H1 (cell line): ENCODE data around the gene LRRFIP1. TPM values are rescaled to one million over a fixed set of nuclear protein-coding genes. Genes with fewer than 3 reads are reported as not detected.

Experiments used
- CTCF ChIA-PET: fragments of 300-600 bp; sonication (Branson Sonifier 250); formaldehyde crosslinking; loops from one replicate; lab custom pipeline; 2021; ENCODE audit not compliant: partially characterized antibody; lab: Charles Lee
- POLR2A ChIA-PET: fragments of 300-600 bp; sonication (Branson Sonifier 250); formaldehyde crosslinking; loops from one replicate; lab custom pipeline; 2021; ENCODE audit warnings: inconsistent platforms; ENCODE audit not compliant: partially characterized antibody; lab: Charles Lee
- DNase-seq, 2 experiments: peaks; one replicate each; pipeline versions ENCODE4 v3.0.0 to v3.0.0-alpha.2; 2010 to 2022; ENCODE audit warnings: low spot score in 2 of 2, low read depth in 1 of 2, mixed read lengths in 1 of 2
- FAIRE-seq: peaks from 2 replicates; lab custom pipeline; 2011; peaks lifted over from hg19 to GRCh38; lab: Jason Lieb, UNC
- H2AFZ ChIP-seq: 2 replicates; pipeline ENCODE4 v1.8.1; 2012; ENCODE audit warnings: low read length, inconsistent platforms
- H2AK5ac ChIP-seq: 2 replicates; pipeline ENCODE4 v1.6.1; 2013; ENCODE audit warnings: low read depth, low read length
- H2BK120ac ChIP-seq: replicated peaks from 2 replicates; pipeline ENCODE3; 2013; ENCODE audit warnings: low read depth, low read length, inconsistent platforms
- H2BK12ac ChIP-seq: 2 replicates; pipeline ENCODE4 v1.6.1; 2013; ENCODE audit warnings: low read depth, low read length
- H2BK15ac ChIP-seq: 2 replicates; pipeline ENCODE4 v1.6.1; 2013; ENCODE audit warnings: low read length
- H2BK20ac ChIP-seq: 2 replicates; pipeline ENCODE4 v1.6.1; 2013; ENCODE audit warnings: low read length
- H2BK5ac ChIP-seq: 2 replicates; pipeline ENCODE4 v1.6.1; 2013; ENCODE audit warnings: low read depth, low read length
- H3K14ac ChIP-seq: 2 replicates; pipeline ENCODE4 v1.6.1; 2013; ENCODE audit warnings: inconsistent platforms; ENCODE audit not compliant: insufficient read length
- H3K18ac ChIP-seq: 2 replicates; pipeline ENCODE4 v1.6.1; 2013; ENCODE audit warnings: low read length; ENCODE audit errors: extremely low read depth
- H3K23ac ChIP-seq: 2 replicates; pipeline ENCODE4 v1.6.1; 2013; ENCODE audit warnings: inconsistent platforms; ENCODE audit not compliant: insufficient read length
- H3K23me2 ChIP-seq: 2 replicates; pipeline ENCODE4 v1.6.1; 2013; ENCODE audit warnings: low read depth, low read length
- H3K27ac ChIP-seq: 2 replicates; pipeline ENCODE4 v1.6.1; 2011; ENCODE audit warnings: low read depth, low read length, inconsistent platforms
- H3K27me3 ChIP-seq, 4 experiments: replicated peaks in 1 of 4; 1 replicate in 1 of 4; 2 replicates in 3 of 4; pipeline versions ENCODE4 v1.6.1 to v1.8.1; 2011 to 2013; ENCODE audit warnings: low read length in 3 of 4, mild to moderate bottlenecking in 3 of 4, inconsistent platforms in 2 of 4, mixed read lengths in 2 of 4, moderate library complexity in 1 of 4; ENCODE audit not compliant: control insufficient read depth in 3 of 4, insufficient read depth in 3 of 4; ENCODE audit errors: extremely low read depth in 1 of 4
- H3K36me3 ChIP-seq, 4 experiments: 2 replicates each; pipeline versions ENCODE4 v1.6.1 to v1.8.1; 2011 to 2013; ENCODE audit warnings: mild to moderate bottlenecking in 4 of 4, low read length in 3 of 4, moderate library complexity in 2 of 4, control low read depth in 1 of 4, inconsistent platforms in 1 of 4; ENCODE audit not compliant: insufficient read depth in 4 of 4, control insufficient read depth in 2 of 4
- H3K4ac ChIP-seq: replicated peaks from 2 replicates; pipeline ENCODE3; 2013; ENCODE audit warnings: low read length, low read depth, mixed read lengths, inconsistent platforms; ENCODE audit not compliant: insufficient read length
- H3K4me1 ChIP-seq, 4 experiments: replicated peaks in 1 of 4; 1 replicate in 1 of 4; 2 replicates in 3 of 4; pipeline versions ENCODE4 v1.6.1 to v1.8.1; 2011 to 2013; ENCODE audit warnings: low read length in 3 of 4, inconsistent platforms in 2 of 4, mixed read lengths in 1 of 4; ENCODE audit not compliant: insufficient read depth in 4 of 4, control insufficient read depth in 3 of 4
- H3K4me2 ChIP-seq, 2 experiments: 2 replicates each; pipeline versions ENCODE4 v1.6.1 to v1.8.1; 2011 to 2013; ENCODE audit warnings: low read depth in 2 of 2, low read length in 2 of 2, control low read depth in 1 of 2, inconsistent platforms in 1 of 2, mild to moderate bottlenecking in 1 of 2; ENCODE audit not compliant: insufficient read depth in 1 of 2
- H3K4me3 ChIP-seq, 4 experiments: fragments of 200-600, 300-600 bp in 1 of 4; sonication (generic), shearing (Covaris generic), sonication (Bioruptor Twin) in 1 of 4; 2 replicates each; pipeline versions ENCODE4 v1.5.1 to v1.8.1; 2011 to 2016; ENCODE audit warnings: low read length in 4 of 4, low read depth in 3 of 4, control low read depth in 2 of 4, inconsistent platforms in 2 of 4, mild to moderate bottlenecking in 2 of 4, mixed read lengths in 1 of 4, moderate library complexity in 1 of 4; ENCODE audit not compliant: insufficient read depth in 2 of 4; ENCODE audit errors: extremely low read depth in 1 of 4
- H3K56ac ChIP-seq: replicated peaks from 2 replicates; pipeline ENCODE3; 2013; ENCODE audit warnings: low read depth, mild to moderate bottlenecking, mixed read lengths, low read length, inconsistent platforms; ENCODE audit not compliant: insufficient read length
- H3K79me1 ChIP-seq: 2 replicates; pipeline ENCODE4 v1.6.1; 2013; ENCODE audit warnings: low read depth, low read length, control low read depth
- H3K79me2 ChIP-seq, 2 experiments: 2 replicates each; pipeline versions ENCODE4 v1.6.1 to v1.8.1; 2012 to 2013; ENCODE audit warnings: low read length in 2 of 2, mild to moderate bottlenecking in 2 of 2, inconsistent platforms in 1 of 2; ENCODE audit not compliant: insufficient read depth in 2 of 2, control insufficient read depth in 1 of 2
- H3K9ac ChIP-seq, 4 experiments: replicated peaks in 1 of 4; 1 replicate in 1 of 4; 2 replicates in 3 of 4; pipeline versions ENCODE4 v1.6.1 to v1.8.1; 2011 to 2013; ENCODE audit warnings: low read depth in 3 of 4, low read length in 3 of 4, control low read depth in 2 of 4, mild to moderate bottlenecking in 2 of 4, moderate library complexity in 2 of 4, inconsistent platforms in 1 of 4; ENCODE audit errors: extremely low read depth in 1 of 4
- H3K9me3 ChIP-seq, 2 experiments: 2 replicates each; pipeline versions ENCODE4 v1.6.1 to v1.8.1; 2012 to 2013; ENCODE audit warnings: mild to moderate bottlenecking in 2 of 2, moderate library complexity in 2 of 2, control low read depth in 1 of 2, inconsistent platforms in 1 of 2, low read depth in 1 of 2, low read length in 1 of 2, mixed read lengths in 1 of 2; ENCODE audit not compliant: insufficient read depth in 2 of 2
- H4K20me1 ChIP-seq, 2 experiments: replicated peaks in 1 of 2; 2 replicates each; pipeline versions ENCODE3 to v1.8.1; 2011 to 2013; ENCODE audit warnings: inconsistent platforms in 2 of 2, low read length in 2 of 2, mild to moderate bottlenecking in 1 of 2; ENCODE audit not compliant: insufficient read depth in 2 of 2, control insufficient read depth in 1 of 2
- H4K5ac ChIP-seq: 2 replicates; pipeline ENCODE4 v1.6.1; 2013; ENCODE audit warnings: low read length, low read depth, mixed read lengths, inconsistent platforms; ENCODE audit not compliant: insufficient read length
- H4K8ac ChIP-seq: 2 replicates; pipeline ENCODE4 v1.8.0; 2013; ENCODE audit warnings: mild to moderate bottlenecking, moderate library complexity, low read length, inconsistent platforms; ENCODE audit not compliant: insufficient read depth; ENCODE audit errors: extremely low read depth
- H4K91ac ChIP-seq: replicated peaks from 2 replicates; pipeline ENCODE3; 2013; ENCODE audit warnings: low read length, mixed read lengths, inconsistent platforms; ENCODE audit not compliant: insufficient read length
- ATF3 ChIP-seq: IDR thresholded peaks from 2 replicates; pipeline ENCODE4 v1.6.1; 2011; ENCODE audit warnings: low read depth, mild to moderate bottlenecking, low read length; ENCODE audit not compliant: insufficient read depth
- CBX5 ChIP-seq: fragments of 300-800, 300-1000 bp; sonication (generic); IDR thresholded peaks from 2 replicates; pipeline ENCODE4 v1.7.1; 2016; ENCODE audit warnings: antibody characterized with exemption, low read length, low read depth
- CEBPB ChIP-seq: IDR thresholded peaks from 2 replicates; pipeline ENCODE4 v1.6.1; 2012; ENCODE audit warnings: low read depth, low read length
- CHD1 ChIP-seq: IDR thresholded peaks from 2 replicates; pipeline ENCODE4 v1.6.1; 2012; ENCODE audit warnings: low read depth, low read length, improper control_type of control experiment
- CREB1 ChIP-seq: IDR thresholded peaks from 2 replicates; pipeline ENCODE4 v1.6.1; 2012; ENCODE audit warnings: inconsistent platforms
- GABPA ChIP-seq: IDR thresholded peaks from 2 replicates; pipeline ENCODE4 v1.6.1; 2011; ENCODE audit warnings: mild to moderate bottlenecking, low read length, moderate library complexity, borderline replicate concordance; ENCODE audit not compliant: insufficient read depth
- NRF1 ChIP-seq: IDR thresholded peaks from 2 replicates; pipeline ENCODE4 v1.6.1; 2011; ENCODE audit warnings: mild to moderate bottlenecking, low read depth, low read length, improper control_type of control experiment
- POLR2AphosphoS5 ChIP-seq: IDR thresholded peaks from 2 replicates; pipeline ENCODE4 v1.6.1; 2011; ENCODE audit warnings: low read depth, low read length
- POU5F1 ChIP-seq: IDR thresholded peaks from 2 replicates; pipeline ENCODE4 v1.6.1; 2011; ENCODE audit warnings: low read depth, mild to moderate bottlenecking, low read length, moderate library complexity
- RBBP5 ChIP-seq: IDR thresholded peaks from 2 replicates; pipeline ENCODE4 v1.7.1; 2012; ENCODE audit warnings: low read depth, mild to moderate bottlenecking, inconsistent platforms, low read length, moderate library complexity, borderline replicate concordance
- RFX5 ChIP-seq: IDR thresholded peaks from 2 replicates; pipeline ENCODE4 v1.6.1; 2011; ENCODE audit warnings: low read depth, low read length, improper control_type of control experiment, borderline replicate concordance
- RXRA ChIP-seq: IDR thresholded peaks from 2 replicates; pipeline ENCODE4 v1.6.1; 2011; ENCODE audit warnings: low read depth, mild to moderate bottlenecking, low read length, moderate library complexity; ENCODE audit not compliant: insufficient read depth
- SIN3A ChIP-seq, 2 experiments: IDR thresholded peaks in 1 of 2; conservative IDR thresholded peaks in 1 of 2; 2 replicates each; pipeline ENCODE4 v1.6.1; 2011 to 2012; ENCODE audit warnings: low read length in 2 of 2, improper control_type of control experiment in 1 of 2, low read depth in 1 of 2, mild to moderate bottlenecking in 1 of 2
- TCF12 ChIP-seq: IDR thresholded peaks from 2 replicates; pipeline ENCODE4 v1.6.1; 2011; ENCODE audit warnings: low read depth, mild to moderate bottlenecking, low read length
- WGBS, 2 experiments: shearing (Covaris generic) in 1 of 2; methylation state at CpG; one replicate each; pipeline versions ENCODE4 v1.1.6 to v1.1.7; 2013 to 2015; ENCODE audit warnings: low lambda C conversion rate in 2 of 2, mixed read lengths in 2 of 2, inconsistent platforms in 1 of 2, low coverage in 1 of 2, missing lambda C conversion rate in 1 of 2; ENCODE audit not compliant: insufficient replicate concordance in 2 of 2, insufficient coverage in 1 of 2, insufficient read length in 1 of 2; ENCODE audit errors: extremely low coverage in 1 of 2, missing lambda C conversion rate in 1 of 2; 5-methylcytosine and 5-hydroxymethylcytosine counted together
- polyA plus RNA-seq, 7 experiments: library from polyadenylated mRNA; depleted of rRNA in 3 of 7; stranded (reverse) in 5 of 7; unstranded in 2 of 7; fragments of >200 nt in 5 of 7; fragments of 200-250 nt in 2 of 7; gene quantifications; 1 replicate in 5 of 7; 2 replicates in 1 of 7; 4 replicates in 1 of 7; pipeline versions ENCODE4 v1.2.1 to v1.2.3, GENCODE V29; 2011 to 2013; ENCODE audit warnings: missing spikeins in 2 of 7, mixed read lengths in 2 of 7
- total RNA-seq: library from RNA; stranded (reverse); fragmentation: NEBNext Ultra II Directional; extraction: Animal tissue kit (Norgen Biotek cat#: 25700); gene quantifications from 2 replicates; pipeline ENCODE4 v1.2.1, GENCODE V29; 2021

The LRRFIP1 gene
- total and polyA plus RNA-seq, 2 of the 8 experiments (the other 6 are each of a cell fraction or from before 2014, with no cell fraction given) = 12.1 to 75.8 TPM

- peaks cover 0 to 5% (median 3%) of the 10 kb centered on the region in 4 experiments; a peak in 2 of 8 replicates for H3K36me3 ChIP-seq
- 84% methylated on average over 5 of the region's 5 CpGs; no CpG with 5 or more reads in 1 of the 2 experiments for WGBS, 2 experiments
- no peak overlapping the region for H2BK5ac ChIP-seq
- H2AFZ ChIP-seq = no peak overlapping the region
- FAIRE-seq (no peak), DNase-seq (no peak)
- H4K20me1 ChIP-seq = peaks cover 3 to 8% of the 10 kb centered on the region in 2 experiments
- H3K79me2 ChIP-seq = peaks cover 0 to 13% of the 10 kb centered on the region in 2 experiments; a peak in 1 of 4 replicates
- H2BK15ac ChIP-seq = no peak overlapping the region
- no peaks in the 10 kb centered on the region for H3K27me3 ChIP-seq
- POLR2A ChIA-PET = interaction anchor here (0.7 to 1.1 kb wide), 3 partner anchors 11 to 141 kb away, joined by 3 to 5 read pairs (median 4); no protein-coding TSS in a partner anchor
- H3K4me2 ChIP-seq = no peak overlapping the region
- H3K4me3 ChIP-seq = no peak overlapping the region
- peaks cover 0 to 7% (median 3%) of the 10 kb centered on the region in 4 experiments; a peak in 4 of 7 replicates for H3K4me1 ChIP-seq
- H4K91ac ChIP-seq = no peak overlapping the region
- H3K27ac ChIP-seq = no peak overlapping the region
- no peak overlapping the region for H2BK20ac ChIP-seq
- no peak overlapping the region for H4K8ac ChIP-seq
- H3K4ac ChIP-seq = no peak overlapping the region
- no peak overlapping the region for H3K56ac ChIP-seq
- CTCF ChIA-PET = interaction anchor here (0.6 to 8.1 kb wide), 46 partner anchors 9 to 340 kb away, joined by 3 to 130 read pairs (median 4); partner anchors contain the start of gene RAB17
- no peak overlapping the region for H2BK12ac ChIP-seq
- H2AK5ac ChIP-seq = no peak overlapping the region
- no peak overlapping the region for H3K14ac ChIP-seq
- H2BK120ac ChIP-seq = no peak overlapping the region
- no peaks in the 10 kb centered on the region for H3K9me3 ChIP-seq
- H3K9ac ChIP-seq = no peak overlapping the region
- H4K5ac ChIP-seq = no peak overlapping the region
- H3K79me1 ChIP-seq = peaks cover 4% of the 10 kb centered on the region; the same call in 1 of the 2 replicates
- H3K23me2 ChIP-seq = no peaks in the 10 kb centered on the region
- H3K23ac ChIP-seq = no peak overlapping the region
- H3K18ac ChIP-seq = no peak overlapping the region
- TF ChIP-seq CHD1 (no peak), CBX5 (no peak), ATF3 (no peak), RXRA (no peak), NRF1 (no peak), RBBP5 (no peak), CEBPB (no peak), TCF12 (no peak), POLR2AphosphoS5 (no peak), GABPA (no peak), RFX5 (no peak), SIN3A (conservative IDR thresholded peaks at IDR 0.05 in 1 of 2, IDR thresholded peaks at IDR 0.05 in 1 of 2; ENCODE audit: low read depth in 1 of 2, low read length in 2 of 2) (no peak), CREB1 (no peak), POU5F1 (no peak)
Measured at GRCh38 chr2:237745250-237745613, 117.8 kb downstream of the LRRFIP1 start.
